ENCODE data around the gene RUFY4. TPM values are rescaled to one million over a fixed set of nuclear protein-coding genes. Genes with fewer than 3 reads are reported as not detected.
A peak's percentile ranks its signal among the peaks of the same experiment; 100 is the strongest.
"Not testable (repeated sequence)": the region's sequence is repeated elsewhere in the genome, so short reads cannot be mapped to it uniquely, and the experiment has no call there.

Gene RUFY4
- total RNA-seq, 3 donors from 2014 or later: not detected

DNA sequence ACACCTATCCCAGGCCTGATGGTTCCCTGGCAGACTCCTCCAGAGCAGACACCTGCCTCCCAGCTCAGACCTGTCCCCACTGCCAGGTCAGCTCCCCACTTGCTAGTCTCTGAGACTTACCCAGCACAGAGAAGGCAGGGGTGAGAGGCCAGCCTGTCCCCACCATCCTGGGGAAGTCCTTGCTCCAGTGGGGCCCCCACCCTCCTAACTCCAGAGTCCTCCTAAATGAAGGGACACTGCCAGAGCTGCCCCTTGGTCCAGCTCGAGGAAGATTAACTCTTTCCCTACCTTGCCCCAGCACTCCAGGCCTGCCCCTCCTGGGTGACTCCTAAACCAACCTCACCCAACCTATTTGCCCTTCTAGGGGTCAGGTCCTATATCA is 35.9 kb upstream of the RUFY4 start:
- DNase-seq (no peak), ATAC-seq (no peak)
- H3K36me3 ChIP-seq (ENCODE audit: low read depth): no peaks in the 10 kb centered on the region
- no peak overlapping the region for H3K4me3 ChIP-seq
- no peaks in the 10 kb centered on the region for H3K4me1 ChIP-seq (ENCODE audit: low read depth)
- TF ChIP-seq, protein P1, sequence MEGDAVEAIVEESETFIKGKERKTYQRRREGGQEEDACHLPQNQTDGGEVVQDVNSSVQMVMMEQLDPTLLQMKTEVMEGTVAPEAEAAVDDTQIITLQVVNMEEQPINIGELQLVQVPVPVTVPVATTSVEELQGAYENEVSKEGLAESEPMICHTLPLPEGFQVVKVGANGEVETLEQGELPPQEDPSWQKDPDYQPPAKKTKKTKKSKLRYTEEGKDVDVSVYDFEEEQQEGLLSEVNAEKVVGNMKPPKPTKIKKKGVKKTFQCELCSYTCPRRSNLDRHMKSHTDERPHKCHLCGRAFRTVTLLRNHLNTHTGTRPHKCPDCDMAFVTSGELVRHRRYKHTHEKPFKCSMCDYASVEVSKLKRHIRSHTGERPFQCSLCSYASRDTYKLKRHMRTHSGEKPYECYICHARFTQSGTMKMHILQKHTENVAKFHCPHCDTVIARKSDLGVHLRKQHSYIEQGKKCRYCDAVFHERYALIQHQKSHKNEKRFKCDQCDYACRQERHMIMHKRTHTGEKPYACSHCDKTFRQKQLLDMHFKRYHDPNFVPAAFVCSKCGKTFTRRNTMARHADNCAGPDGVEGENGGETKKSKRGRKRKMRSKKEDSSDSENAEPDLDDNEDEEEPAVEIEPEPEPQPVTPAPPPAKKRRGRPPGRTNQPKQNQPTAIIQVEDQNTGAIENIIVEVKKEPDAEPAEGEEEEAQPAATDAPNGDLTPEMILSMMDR (IDR thresholded peaks at IDR 0.05): no peak
- intact Hi-C loops (cut with DNase I, micrococcal nuclease): no loop called here
- H3K9me3 ChIP-seq: no peaks in the 10 kb centered on the region

DNA sequence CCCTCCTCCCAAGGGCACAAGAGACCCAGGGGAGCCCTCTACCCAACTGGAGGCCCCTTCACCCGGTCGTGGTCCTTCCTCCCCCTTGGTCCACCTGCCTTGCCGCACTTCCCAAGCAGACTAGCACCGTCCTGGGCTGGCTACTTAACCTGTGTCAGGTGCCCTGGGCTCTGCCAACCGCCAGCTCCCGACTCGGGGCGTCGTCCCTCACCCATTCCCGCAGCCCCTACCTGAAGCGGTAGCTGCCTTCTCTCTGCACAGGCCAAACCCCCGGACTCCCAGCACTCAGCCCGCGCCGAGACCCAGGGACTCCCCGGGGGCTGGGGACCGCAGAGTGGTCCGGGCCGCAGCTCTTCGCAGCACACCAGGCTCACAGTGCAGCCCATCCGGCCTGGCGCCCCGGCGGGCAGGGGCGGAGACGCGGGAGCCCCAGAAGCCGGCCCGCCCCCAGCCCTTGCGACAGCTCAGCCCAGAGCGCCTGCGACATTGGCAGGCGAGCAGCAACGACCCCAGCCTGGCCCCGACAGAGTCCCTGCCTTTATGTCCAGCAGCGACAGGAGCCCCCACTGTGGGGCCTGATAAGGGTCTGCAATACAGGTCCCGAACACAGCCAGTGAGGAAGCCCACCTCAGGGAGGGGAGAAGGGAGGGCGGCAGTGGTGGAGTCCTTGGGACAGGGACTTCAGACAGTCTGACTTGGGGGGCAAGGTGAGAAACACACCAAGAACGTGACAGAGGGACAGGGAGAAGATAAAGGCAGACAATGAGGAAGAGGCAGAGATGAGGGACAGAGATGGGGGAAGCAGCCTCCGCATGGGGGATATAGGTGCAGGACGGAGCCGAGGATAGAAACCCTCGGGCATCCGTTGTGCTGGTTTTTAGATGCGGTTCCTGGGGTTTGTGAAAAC is 35.2 kb upstream of the RUFY4 start:
- Histone ChIP-seq H3K36me3 (ENCODE audit: low read depth) (no peaks in the 10 kb centered on the region), H3K4me1 (ENCODE audit: low read depth) (no peaks in the 10 kb centered on the region), H3K4me3 (no peak overlapping the region), H3K9me3 (no peaks in the 10 kb centered on the region)
- peak; percentile 9 for ATAC-seq
- TF ChIP-seq, protein P1 (IDR thresholded peaks at IDR 0.05): no peak
- DNase-seq: no peak
- intact Hi-C loops (cut with DNase I, micrococcal nuclease): no loop called here

DNA sequence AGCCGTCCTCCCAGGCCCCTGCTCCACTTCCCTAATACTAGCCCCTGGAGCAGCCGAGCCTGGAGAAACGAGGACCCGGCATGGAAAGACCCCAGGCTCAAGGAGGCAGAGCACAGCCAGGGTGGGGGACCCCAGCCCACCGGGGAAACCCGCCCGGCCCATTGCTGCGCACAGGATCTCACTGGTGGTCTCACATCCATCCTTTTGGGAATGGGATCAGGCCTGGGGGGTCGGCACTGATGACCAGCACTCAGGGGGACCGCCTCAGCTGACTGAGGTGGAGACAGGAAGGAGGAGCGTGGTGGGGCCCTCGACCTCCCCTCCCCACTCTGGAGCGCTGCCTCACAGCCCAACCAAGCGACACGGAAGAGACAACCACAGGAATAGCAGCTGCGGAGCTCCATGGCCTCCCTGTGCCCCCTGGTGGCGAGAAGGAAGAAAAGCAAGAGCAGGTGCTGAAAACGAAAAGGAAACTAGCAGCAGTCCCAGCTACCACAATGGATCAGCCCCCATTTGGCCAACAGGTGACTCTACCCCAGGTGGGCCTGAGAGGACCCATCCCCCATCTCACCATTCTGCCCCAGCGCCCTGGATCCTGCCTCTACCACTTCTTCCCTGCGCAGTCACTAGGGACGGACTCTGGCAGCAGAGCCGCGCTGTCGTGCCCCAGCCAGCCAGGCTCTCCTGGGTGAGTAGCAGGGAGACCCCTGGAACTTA is 34.4 kb upstream of the RUFY4 start:
- peak; percentile 41 to 70 (median 61) for DNase-seq
- H3K36me3 ChIP-seq (ENCODE audit: low read depth); intact Hi-C loops (cut with DNase I, micrococcal nuclease); H3K4me1 ChIP-seq (ENCODE audit: low read depth); H3K9me3 ChIP-seq; H3K4me3 ChIP-seq: not testable (repeated sequence)
- TF ChIP-seq, protein P1 (IDR thresholded peaks at IDR 0.05): peak; percentile 69
- peak; percentile 89 for ATAC-seq

DNA sequence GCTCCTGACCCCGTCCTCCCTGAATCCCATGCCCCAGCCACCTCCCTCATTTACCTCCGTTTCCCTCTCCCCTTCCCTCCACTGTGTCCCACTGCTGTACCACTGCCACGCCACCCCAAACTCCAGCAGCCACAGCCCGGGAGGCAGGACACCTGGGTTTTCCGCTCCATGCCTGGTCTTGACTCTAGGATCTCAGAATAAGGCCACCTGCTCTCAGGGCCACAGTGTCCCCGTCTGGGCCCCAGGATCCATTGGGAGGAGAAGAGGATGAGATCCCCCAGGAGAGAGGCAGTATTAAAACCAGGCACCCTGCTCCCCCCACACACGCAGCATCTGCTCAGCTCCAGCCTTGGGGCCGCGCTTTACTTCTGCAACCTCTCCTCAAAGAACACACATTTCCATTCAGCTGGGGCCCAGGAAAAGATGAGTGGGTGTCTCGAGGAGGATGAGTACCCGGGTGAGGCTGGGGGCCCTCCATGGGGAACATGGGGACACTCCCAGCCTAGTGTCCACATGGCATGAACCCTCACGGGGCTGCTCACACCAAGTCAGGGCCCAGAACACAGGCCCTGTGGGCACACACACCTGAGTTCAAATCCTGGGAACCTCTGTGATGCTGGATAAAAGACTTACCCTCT is 33.5 kb upstream of the RUFY4 start:
- ATAC-seq (no peak), DNase-seq (no peak)
- H3K4me1 ChIP-seq (ENCODE audit: low read depth): no peaks in the 10 kb centered on the region
- no peaks in the 10 kb centered on the region for H3K9me3 ChIP-seq
- no peak overlapping the region for H3K4me3 ChIP-seq
- intact Hi-C loops (cut with DNase I, micrococcal nuclease): no loop called here
- TF ChIP-seq, protein P1 (IDR thresholded peaks at IDR 0.05): no peak
- no peaks in the 10 kb centered on the region for H3K36me3 ChIP-seq (ENCODE audit: low read depth)

DNA sequence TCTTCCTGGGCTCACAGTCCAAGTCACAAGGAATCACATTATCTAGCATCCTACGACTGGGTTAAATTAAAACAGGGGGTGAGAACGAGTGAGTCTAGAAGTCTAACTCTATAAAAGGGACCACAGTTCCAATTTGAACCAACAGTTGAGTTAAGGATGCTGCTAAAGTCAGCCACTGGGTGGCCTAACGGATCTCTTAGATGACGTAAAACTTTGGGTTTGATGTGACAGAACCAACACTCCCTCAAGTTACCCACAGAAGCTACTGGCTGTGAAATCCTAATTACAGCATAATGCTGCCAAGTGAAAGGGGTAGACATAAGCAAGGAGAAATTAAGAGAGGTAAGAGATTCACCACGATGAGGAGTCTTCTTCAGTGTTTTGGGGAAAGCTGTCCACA is 32.7 kb upstream of the RUFY4 start:
- Histone ChIP-seq H3K9me3 (no peaks in the 10 kb centered on the region), H3K4me3 (no peak overlapping the region), H3K36me3 (ENCODE audit: low read depth) (no peaks in the 10 kb centered on the region), H3K4me1 (ENCODE audit: low read depth) (no peaks in the 10 kb centered on the region)
- DNase-seq: no peak
- ATAC-seq: no peak
- intact Hi-C loops (cut with DNase I, micrococcal nuclease): no loop called here
- TF ChIP-seq, protein P1 (IDR thresholded peaks at IDR 0.05): no peak
